ENCODE results near the gene CORO6.

CORO6 gene

DNA sequence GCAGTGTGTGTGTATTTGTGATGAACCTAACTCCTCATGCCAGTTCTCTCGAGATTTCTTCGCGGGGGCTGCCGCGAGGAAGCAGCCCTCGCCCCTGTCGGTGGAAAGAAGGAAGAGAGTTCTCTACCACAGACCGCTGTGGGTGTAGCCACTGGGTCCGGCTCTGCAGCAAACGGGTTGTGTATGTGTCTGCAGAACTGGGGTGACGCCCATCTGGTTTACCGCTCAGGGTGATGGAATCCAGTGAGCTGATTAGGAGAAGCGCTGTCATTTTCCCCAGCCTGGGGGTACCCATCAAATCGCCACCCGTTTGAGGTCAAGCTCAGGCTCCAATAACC, 7.7 kb downstream of the CORO6 start:
- H3K27ac ChIP-seq: no peak overlapping the region
- H3K4me3 ChIP-seq (ENCODE audit: low read depth, low read length): peak overlapping the region; percentile 46
- in situ Hi-C loops (cut with HindIII; ENCODE audit: low pct_ligation_motif_present, low sequenced_read_pairs): no loop called here
- no peaks in the 10 kb centered on the region for H3K36me3 ChIP-seq (replicated peaks)
- DNase-seq: no peak
- no peaks in the 10 kb centered on the region for H3K27me3 ChIP-seq (replicated peaks)
- TF ChIP-seq CTCF (IDR thresholded peaks at IDR 0.05; ENCODE audit: low read depth, low read length, missing control alignments): peak; percentile 22

- Histone ChIP-seq H3K27me3 (replicated peaks) (no peaks in the 10 kb centered on the region), H3K4me3 (ENCODE audit: low read depth, low read length) (no peak overlapping the region), H3K36me3 (replicated peaks) (no peaks in the 10 kb centered on the region), H3K27ac (no peak overlapping the region)
- no peak for DNase-seq
- TF ChIP-seq CTCF (IDR thresholded peaks at IDR 0.05; ENCODE audit: low read depth, low read length, missing control alignments): no peak
- in situ Hi-C loops (cut with HindIII; ENCODE audit: low pct_ligation_motif_present, low sequenced_read_pairs): no loop called here
These were observed 8.2 kb downstream of the CORO6 start for GRCh38 chr17:29614349-29615047.

DNA sequence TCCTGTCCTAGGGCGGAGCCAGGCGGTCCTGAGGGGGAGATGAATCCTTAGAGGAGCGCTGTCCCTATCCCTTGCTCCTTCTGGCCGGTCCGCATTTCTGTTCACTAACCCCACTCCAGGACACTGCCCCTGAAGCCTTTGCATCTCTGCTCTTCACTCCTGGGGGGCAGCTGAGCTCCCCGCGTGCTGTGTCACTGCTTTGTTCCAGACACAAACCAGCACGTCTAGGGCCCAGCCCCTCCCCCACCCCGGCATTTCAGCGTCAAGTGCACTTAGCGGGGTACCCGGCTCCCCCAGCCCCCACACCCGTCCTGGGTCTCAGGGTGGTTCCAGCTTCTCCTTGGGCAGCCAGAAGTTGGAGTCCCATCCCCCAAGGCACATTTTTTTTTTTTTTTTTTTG, 8.9 kb downstream of the CORO6 start:
- Histone ChIP-seq H3K4me3 (ENCODE audit: low read depth, low read length) (peak overlapping the region; percentile 39), H3K27ac (no peak overlapping the region), H3K36me3 (replicated peaks) (no peaks in the 10 kb centered on the region), H3K27me3 (replicated peaks) (no peaks in the 10 kb centered on the region)
- in situ Hi-C loops (cut with HindIII; ENCODE audit: low pct_ligation_motif_present, low sequenced_read_pairs): no loop called here
- no peak for DNase-seq
- TF ChIP-seq CTCF (IDR thresholded peaks at IDR 0.05; ENCODE audit: low read depth, low read length, missing control alignments): no peak

DNA sequence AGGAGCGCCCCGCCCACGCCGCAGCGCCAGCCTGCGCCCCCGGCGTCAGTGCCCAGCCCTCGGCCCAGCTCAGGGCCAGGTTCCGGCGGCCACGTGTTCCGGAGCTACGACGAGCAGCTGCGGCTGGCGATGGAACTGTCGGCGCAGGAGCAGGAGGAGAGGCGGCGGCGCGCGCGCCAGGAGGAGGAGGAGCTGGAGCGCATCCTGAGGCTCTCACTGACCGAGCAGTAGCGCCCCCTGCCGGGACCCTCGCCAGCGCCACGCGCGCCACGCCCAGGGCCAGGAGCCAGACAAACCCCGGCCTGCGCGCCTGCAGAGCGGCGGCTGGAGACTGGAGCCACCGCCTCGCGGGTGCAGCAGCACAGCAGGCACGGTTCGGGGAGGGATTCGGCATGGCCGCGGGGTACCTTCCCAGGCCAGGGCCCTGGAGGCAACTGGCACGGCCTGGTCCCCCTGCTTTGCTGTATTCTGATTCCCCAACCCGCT, 9.3 kb downstream of the CORO6 start:
- peak; percentile 67 for TF ChIP-seq CTCF (IDR thresholded peaks at IDR 0.05; ENCODE audit: low read depth, low read length, missing control alignments)
- peak; percentile 91 for DNase-seq
- no peaks in the 10 kb centered on the region for H3K27me3 ChIP-seq (replicated peaks)
- no peaks in the 10 kb centered on the region for H3K36me3 ChIP-seq (replicated peaks)
- H3K27ac ChIP-seq: no peak overlapping the region
- in situ Hi-C loops (cut with HindIII; ENCODE audit: low pct_ligation_motif_present, low sequenced_read_pairs): no loop called here
- H3K4me3 ChIP-seq (ENCODE audit: low read depth, low read length): peak overlapping the region; percentile 39

DNA sequence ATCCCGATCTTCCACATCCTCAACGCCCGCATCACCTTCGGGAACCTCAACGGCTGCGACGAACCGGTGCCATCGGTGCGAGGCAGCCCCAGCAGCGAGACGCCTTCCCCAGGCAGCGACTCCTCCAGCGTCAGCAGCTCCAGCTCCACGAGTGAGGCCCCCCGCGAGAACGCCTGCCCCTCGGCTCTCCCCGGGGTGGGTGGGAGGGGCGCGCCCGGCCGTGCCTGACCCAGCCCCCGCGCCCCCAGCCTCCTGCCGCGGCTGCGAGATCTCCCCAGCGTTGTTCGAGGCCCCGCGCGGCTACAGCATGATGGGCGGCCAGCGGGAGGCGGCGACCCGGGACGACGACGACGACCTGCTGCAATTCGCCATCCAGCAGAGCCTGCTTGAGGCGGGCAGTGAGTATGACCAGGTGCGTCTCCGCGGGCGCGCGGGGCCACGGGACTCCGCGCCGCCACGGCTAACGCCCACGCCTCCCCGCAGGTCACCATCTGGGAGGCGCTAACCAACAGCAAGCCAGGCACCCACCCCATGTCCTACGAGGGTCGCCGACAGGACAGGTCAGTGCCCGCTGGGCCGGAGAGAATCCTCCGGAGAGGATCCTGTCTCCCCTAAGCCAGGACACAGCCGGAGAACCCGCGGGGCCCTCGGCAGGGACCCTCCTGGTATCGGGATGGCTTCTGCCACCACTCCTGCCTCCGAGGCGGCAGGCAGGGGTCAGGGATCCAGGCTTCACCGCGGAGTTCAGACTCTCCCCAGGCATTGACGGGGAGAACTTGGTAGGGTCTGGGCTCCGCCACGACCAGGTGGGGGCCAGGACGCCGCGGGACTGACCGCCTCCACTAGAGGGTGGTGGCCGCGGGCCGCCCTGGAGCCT, 10.1 kb downstream of the CORO6 start:
- Histone ChIP-seq H3K4me3 (ENCODE audit: low read depth, low read length) (no peak overlapping the region), H3K27ac (no peak overlapping the region), H3K27me3 (replicated peaks) (no peaks in the 10 kb centered on the region), H3K36me3 (replicated peaks) (no peaks in the 10 kb centered on the region)
- in situ Hi-C loops (cut with HindIII; ENCODE audit: low pct_ligation_motif_present, low sequenced_read_pairs): no loop called here
- DNase-seq: no peak
- TF ChIP-seq CTCF (IDR thresholded peaks at IDR 0.05; ENCODE audit: low read depth, low read length, missing control alignments): no peak
